ENCODE results near the gene RASSF8.

The RASSF8 gene

DNA sequence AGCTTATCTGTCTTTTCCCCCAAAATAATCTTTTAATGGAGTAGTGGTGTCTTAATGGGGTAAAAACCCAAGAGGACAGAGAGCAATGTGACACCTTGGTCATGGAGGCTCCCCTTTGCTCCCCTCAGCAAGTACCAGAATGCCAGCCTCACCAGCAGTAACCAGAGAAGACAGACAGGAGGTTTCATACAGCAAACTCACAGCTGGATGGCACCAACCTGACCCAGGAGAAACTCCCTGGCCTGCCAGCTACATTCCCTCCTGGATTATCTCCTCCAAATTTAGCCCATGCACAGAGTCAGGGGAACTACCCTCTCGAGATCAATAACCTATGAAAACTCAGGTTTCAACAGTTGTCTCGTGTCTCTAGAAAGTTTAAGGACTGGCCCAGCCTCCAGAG, 150.4 kb downstream of the RASSF8 start:
- no peak for DNase-seq (ENCODE audit: low read depth, low spot score)

DNA sequence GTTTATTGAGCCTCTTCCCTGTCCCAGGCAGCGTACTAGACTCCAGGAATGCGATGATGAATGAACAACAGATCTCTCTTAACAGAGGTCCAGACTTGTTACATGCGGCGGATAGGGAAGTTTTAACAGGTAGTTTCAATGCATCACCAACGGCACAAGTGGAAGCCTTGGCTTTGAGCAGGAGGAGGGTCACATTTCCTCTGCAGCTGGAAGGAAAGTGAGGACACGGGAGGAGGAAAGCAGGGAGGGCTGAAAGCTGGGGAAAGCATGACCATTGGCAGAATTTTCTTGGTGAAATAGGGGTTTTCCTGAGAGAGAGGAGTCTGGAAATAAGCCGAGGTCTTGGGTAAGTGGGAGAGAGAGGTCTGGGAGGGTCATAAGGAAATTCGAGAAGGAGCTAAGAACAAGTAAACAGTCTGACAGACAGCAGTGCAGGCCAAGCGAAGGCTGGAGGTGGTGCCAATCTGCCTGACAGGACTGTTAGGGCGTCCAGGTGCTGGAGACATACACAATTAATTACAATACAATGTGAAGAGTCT, 150.9 kb downstream of the RASSF8 start:
- peak; percentile 25 for DNase-seq (ENCODE audit: low read depth, low spot score)

DNA sequence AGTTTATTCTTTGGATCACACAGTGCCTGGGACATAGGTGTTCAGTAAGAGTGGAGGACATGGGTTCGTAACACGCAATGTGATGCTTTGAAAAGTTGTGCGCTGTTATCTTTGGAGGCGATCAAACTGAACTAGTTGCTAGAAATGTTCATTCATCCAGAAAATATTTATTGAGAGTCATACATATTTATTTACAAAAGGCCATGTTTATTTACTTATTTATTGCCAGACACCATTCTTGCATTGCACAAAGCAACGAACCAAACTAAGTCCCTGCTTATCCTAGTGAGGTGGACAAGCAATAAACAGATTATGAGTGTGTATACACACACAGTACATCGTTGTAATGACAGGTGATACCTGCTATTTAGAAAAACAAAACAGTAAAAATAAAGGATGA, 153.8 kb downstream of the RASSF8 start:
- no peak for DNase-seq (ENCODE audit: low read depth, low spot score)

DNA sequence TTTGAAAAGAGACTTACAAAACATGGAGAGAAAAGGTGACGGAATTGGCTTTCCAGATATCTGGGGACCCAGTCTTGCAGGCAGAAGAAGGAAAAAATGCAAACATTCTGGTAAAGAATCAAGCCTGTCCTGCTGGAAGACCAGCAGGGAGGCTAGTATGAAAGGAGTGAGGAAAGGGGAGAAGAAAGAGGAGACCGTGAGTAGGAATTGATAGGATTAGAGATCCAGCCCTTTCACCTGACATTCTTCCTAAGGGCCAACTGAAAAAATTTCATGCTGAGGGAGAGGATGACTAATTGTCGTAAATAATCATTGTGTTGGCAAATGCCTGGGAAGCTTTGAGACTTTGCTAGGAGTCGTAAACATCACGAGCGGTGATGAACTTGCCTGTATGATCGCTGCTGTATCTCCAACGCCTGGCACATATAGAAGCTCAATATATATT, 154.2 kb downstream of the RASSF8 start:
- peak; percentile 25 for DNase-seq (ENCODE audit: low read depth, low spot score)

DNA sequence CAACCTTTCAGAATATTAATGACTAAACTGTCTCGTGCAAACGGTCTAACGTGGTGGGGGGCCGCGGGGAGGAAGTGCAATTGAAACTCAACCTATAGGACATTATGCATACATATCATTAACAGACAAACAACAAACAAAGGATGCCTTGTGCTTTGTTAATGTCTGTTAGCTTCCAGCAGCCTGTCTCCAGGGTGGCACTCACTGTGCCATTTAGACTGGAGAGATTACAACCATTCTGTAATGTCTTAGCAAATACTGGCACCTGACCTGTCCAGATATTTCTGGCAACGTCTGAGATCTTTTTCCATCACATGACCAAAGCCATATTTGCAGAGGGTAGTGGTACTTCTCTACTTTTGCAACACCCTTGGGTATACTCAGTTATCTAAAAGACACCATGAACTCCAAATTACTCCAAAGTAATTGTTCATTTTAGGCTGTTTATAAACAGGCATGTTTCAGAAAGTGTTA, 154.7 kb downstream of the RASSF8 start:
- no peak for DNase-seq (ENCODE audit: low read depth, low spot score)

DNA sequence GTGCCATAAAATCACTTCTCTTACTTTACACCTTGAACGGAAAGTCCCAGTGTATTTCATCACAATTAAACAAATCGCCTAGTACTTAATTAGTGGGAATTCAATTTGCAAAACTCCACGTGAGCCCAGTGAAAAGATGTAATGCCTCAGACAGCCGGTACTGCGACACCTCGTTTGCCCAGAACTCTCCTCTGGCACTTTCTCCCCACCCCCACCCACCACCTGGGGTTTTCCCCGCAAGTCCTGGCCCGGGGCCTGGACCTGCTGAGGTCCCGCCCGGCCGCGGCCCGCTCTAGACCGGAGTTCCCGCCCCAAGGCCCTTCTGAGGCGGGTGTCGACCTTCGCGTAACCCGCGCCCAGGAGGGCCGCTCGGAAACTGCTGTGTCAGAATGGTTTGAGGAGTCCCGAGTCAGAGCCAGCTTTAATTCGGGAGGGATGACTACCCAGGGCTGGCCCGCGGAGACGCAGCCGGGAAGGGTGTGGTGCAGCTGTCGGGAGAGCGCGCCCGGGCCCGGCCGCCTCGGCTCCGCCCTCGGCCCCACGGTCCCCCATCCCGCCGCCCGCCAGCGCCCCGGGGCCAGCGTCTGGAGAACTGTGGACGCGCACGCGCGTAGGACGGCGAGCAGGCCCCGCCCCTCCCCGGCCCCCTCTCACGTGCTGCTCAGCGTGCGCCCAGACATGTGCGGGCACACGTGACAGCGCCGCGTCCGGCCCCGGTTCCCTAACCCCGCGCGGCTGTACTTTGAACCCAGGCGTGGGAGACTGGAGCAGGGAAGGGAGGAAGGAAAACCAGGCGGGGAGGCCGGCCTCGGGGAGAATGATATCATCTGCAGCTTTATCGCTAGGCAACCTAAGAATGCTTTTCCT, 155.6 kb downstream of the RASSF8 start:
- DNase-seq (ENCODE audit: low read depth, low spot score): peak; percentile 90

DNA sequence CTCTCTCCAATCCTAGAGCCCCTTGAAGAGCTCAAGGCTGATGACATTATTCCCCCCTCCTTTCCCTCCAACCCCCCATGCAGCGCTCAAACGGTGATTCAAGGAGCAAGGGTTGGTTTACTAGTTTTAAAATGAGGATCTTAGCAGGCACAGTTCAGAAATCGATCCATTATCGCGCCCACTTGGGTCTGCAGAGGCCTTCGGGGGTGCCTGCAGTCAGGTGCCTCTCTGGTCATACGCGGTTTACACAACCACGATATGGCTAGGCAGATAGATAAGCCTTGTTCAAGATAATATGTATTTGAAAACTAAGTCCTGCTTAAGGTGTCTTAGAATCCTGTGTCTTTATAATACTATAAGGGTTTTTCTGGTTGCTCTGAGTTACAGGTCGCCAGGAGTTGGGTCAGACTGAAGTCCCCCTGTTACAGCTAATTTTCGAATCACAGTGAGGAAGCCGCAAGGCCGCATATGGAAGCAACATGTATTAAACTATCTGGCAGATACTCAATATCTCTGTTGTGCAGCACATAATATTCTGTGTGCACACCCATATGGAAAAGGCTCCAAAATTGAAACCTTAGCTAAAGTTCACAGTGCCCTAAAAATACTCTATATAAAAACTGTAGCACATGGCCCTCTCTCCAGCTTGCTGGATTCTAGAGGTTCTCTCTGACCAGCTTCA, 156.4 kb downstream of the RASSF8 start:
- DNase-seq (ENCODE audit: low read depth, low spot score): no peak

DNA sequence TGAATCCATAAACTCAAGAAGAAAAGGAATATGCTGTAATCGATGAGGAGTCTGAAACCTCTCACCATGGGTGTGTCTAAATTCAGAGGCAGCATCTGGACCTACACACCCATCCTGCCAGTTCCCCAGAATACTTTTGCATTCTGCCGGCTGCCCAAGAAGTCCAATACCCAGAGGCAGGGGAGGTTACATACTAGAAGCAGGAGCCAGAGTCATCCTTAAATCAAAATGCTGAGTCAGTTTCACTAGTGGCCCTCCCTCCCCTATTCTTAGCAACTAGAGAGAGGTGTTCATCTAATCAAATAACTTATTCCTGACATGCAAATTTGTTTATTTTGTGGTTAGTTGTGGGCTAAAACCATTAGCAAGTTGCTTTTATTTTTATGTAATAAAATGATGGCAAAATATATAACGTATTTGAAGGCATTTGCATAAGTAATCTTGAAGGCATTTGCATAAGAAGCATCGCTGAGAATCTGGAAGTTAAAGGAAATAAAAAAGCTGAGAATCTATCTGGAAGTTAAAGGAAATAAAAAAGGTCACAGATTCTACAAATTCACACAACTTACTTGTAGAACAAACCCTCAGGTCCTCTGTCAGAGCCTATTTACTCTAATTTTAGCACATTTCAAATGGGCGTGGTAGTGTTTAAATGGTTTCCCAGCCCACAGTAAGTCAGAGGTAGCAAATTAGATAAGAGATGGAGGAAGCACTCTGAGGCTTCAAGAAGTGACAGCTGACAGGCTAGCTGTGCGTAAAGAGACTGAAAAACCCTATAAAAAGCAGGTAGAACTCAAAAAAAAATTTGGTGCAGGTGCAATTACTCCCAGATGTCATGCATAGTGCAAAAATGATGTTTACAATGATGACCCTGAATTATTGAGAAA, 158.6 kb downstream of the RASSF8 start:
- DNase-seq (ENCODE audit: low read depth, low spot score): no peak

DNA sequence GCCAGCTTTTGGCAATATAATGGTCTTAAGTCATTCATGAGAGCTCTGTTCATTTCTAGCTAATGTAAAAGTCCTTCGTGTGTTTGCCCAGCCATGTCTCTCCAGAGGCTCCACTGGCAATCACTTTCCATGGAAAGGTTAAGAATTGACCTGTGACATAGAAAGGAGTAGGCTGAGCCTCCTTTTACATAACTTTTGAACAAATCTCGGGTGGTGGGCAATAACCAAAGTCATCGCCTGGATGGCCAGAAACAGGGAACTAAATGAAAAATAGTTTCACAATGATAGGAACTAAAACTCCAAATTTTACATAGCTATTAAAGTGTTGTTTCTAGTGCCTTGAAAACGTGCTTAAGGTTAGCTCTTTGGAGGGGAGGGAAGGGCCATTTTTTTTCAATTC, 159.8 kb downstream of the RASSF8 start:
- no peak for DNase-seq (ENCODE audit: low read depth, low spot score)

DNA sequence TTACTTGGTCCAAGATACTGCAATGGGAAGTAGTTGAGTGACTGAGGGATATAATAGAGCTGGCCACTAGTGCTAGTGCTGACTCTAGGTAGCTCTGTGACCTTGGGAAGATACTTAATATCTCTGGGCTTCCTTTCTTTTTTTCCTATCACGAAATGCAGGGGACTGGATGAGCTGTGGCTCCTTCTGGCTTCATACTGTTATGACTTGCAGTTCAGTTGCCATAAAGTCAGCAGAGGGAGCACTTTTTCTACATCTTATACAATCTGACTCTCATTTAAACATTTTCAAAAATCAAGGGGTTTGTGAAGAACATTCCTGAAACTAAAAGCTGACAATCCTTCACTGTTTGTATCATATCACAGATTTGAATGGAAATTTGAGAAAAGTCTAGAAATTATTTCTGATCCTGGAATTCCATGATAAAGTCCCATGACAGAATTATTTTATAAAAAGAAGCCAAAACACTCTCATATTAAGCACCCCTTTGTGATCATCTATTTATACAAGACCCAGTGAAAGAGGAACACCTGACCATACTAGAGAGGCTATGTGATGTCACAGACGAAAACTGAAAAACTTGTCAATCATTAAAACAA, 161.0 kb downstream of the RASSF8 start:
- DNase-seq (ENCODE audit: low read depth, low spot score): no peak

DNA sequence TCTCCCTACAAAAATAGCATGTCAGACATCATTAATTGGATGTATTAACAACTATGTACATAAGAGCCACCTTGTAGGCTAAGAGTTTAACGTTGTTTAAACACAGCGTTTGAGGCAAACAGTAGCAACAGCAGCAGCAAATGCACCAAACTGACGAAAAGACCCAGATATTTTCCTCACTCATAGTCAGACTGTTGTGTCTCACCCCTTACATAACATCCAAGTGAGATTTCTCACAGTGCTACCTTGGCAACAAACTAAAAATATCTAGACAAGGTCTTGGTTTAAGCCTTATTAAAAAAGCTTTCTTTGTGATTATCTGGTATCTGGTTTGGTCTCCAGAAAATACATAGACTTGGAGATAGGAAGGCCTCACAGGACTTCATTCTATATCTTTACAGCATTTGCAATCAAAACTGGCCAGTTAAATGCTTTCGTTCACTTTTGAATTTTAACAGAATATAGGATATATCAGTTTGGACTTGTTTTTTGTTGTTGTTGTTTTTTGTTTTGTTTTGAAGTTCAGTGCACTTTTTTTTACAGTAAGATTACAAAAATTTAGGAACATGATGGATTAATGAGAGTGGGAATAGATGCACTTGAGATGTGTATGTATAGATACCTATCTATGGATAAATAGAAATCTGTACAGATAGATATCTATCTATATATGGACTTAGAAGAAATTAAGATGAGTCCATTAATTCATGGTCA, 162.2 kb downstream of the RASSF8 start:
- DNase-seq (ENCODE audit: low read depth, low spot score): no peak

DNA sequence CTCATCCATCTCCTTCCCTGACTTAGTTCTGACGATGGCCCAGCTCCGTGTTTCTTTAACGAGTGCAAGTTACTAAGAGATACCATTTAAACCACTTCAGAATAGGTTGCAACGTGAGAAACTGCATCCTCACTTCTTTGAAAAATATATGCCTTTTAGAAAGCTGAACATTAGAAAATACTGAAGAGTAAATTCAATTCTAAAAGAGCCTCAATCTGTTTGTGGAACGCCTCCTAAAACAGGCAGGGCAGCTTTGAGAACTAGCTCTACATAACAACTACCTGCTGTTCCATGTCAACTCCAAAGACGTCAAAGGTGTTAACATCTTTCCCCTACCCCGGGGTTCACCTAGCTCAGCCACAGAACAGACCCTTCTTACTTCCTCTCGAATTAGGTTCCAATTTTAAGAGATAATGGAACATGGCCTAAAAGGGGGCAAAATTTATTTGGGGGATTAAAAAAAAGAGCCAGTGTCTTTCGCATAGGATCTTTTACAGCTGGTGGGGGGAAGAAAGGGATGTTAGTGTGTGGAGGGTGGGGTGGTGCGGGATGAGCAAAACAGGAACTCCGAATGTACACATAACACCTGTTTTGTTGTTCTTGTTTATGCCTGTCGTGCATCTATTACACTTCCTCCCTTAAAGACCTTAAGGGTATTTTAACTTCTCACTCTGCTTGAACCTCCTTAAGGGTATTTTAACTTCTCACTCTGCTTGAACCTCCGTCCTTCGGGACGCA, 163.0 kb downstream of the RASSF8 start:
- peak; percentile 29 for DNase-seq (ENCODE audit: low read depth, low spot score)

DNA sequence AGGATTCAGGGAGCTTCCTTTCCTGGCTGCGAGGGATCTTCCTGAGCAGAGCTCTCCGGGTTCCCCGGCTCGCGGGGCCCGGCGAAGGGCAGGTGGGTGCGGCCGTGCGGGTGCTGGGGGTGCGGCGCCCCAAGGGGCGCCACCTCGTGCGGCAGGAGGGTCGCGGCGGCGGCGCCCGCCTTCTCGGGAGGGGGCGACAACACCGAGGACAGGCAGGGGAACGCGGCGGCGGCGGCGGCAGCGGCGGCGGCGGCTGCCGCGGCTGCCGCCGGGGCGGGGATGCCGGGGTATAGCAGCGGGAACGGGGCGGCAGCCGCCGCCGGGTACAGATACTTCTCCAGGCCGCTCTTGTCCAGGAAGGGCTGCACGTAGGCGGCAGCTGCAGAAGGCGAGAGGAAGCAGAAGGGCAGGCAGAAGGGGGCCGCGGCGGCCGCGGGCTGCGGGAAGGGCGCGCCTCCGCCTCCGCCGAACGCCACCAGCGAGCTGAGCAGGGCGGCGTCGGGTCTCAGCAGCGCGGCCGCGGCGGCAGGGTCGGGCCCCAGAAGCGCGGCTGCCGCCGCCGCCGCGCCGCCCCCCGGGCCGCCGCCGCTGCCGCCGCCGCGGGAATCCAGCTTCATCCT, 163.7 kb downstream of the RASSF8 start:
- peak; percentile 28 for DNase-seq (ENCODE audit: low read depth, low spot score)

DNA sequence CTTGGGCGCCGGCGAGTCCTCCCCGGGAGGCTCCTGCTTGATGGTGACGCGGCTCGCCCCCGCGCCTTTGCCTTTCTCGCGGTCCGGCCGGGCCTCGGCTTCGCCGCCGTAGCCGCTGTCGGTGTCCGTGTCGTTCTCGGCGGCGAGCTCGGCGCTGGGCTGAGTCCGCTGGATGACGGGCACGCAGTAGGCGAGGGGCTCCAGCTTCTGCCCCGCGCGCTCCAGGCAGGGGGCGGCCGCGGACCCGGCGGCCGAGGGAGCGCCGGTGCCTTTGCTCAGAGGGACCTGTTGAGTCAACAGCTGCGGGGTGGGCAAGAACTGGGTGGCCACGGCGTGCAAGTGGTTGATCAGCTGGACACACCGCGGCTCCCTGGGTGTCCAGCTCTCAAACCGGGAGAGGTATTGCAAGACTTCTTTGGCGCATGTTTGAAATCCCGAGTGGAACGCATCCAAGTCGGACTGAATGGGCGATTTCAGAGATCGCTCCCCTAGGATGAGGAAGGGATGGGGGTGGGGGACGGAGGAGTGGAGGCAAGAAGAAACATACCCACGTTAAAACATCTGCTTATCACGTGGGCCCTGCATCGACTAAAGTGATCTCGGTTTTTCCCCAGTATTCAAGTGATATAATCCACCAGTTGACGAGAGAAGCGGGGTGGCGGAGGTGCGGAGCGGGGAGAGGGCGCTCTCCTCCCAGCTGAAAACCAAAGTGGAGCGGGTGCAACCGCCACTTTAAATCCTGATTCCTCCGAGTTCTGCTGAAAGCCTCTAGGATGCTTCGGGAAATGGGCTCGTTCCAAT, 164.4 kb downstream of the RASSF8 start:
- peak; percentile 60 for DNase-seq (ENCODE audit: low read depth, low spot score)

DNA sequence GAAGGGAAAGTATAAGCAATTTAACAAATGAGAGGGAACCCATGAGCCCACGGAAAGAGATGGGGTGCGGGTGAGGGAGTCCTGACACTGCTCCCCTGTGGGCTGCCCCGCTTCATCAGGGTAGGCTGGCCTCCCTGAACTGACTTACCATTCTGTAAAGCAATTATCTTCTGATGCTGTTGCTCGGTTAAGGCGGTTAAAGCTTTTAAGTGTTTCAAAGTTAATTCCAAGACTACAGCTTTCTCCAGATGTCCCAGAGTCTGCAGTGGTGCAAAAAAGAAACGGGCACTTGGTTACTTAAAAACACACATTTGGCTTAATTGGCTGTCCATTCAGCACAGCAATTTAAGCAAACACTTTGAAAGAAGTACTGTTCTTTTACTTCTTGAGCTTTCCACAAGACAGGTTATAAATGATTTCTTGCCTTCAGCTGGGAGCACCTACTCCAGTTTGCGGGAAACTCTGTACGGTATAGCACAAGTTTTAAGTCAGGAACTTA, 165.0 kb downstream of the RASSF8 start:
- DNase-seq (ENCODE audit: low read depth, low spot score): no peak

DNA sequence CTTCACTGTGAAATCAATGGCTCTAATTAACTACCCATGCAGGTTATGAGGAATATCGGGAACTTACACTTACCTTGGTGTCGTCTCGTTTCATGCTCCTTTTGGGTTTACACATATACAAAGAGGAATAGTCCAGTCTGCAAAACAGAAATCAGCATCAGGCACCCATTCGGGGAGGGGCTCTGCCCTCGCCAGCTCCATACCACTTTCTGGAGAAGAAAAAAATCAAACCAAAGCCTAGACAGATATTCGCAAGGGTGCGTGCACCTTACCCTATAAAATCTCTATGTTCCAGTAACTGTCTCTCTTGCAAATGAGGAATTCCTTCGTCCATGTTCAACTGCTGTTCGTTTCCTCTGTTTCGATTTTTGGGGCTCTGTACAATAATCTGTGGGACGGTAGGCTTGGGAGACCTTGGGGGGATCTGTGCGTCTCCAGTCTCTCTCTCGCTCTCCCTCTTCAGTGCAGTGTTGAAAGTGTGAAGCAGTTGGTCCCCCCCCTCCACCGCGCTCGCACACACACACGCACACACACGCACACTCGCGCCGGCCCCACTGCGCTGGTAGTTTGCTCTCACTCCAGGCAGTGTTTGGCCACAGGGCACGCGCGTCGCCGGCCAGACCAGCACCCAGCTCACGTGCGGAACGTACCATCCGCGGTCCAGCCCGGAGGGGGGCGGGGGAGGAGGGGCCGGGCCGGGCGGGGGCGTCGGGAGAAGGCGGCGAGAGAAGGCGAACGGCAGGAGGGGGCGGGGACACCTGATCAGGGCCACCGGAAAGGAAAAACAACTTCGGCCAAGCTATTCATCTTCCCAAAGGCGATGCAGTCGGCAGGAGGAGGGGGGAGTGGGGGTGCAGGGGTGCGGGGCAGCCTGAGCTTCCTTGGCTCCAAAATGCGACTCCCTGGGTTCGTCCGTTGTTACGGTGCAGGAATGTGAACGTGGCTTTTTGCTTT, 166.2 kb downstream of the RASSF8 start, which contains the start of gene BHLHE41:
Gene BHLHE41, minus strand, starts transcription at position 592 of the 954 bp plus-strand sequence. Its CDS starts 258 bp downstream, at position 334.
- DNase-seq (ENCODE audit: low read depth, low spot score): peak; percentile 34
